NB4 (cell line): ENCODE measurements around the gene RAPGEF4.

ENCODE experiments used
- DNase-seq: peaks from one replicate; pipeline ENCODE4 v3.0.0; 2010; ENCODE audit warnings: low read depth
- H3K4me3 ChIP-seq: one replicate; pipeline ENCODE4 v1.5.1; 2011; ENCODE audit warnings: mild to moderate bottlenecking, low read depth, low read length, moderate library complexity
- CTCF ChIP-seq: IDR thresholded peaks from one replicate; pipeline ENCODE4 v1.5.1; 2012; ENCODE audit warnings: low read depth, low read length
- MAX ChIP-seq: IDR thresholded peaks from 2 replicates; pipeline ENCODE4 v1.6.1; 2011; ENCODE audit warnings: low read depth, low read length
- MYC ChIP-seq: IDR thresholded peaks from 2 replicates; pipeline ENCODE4 v1.6.1; 2011; ENCODE audit warnings: low read depth, low read length
- POLR2A ChIP-seq: IDR thresholded peaks from 2 replicates; pipeline ENCODE4 v1.6.1; 2011; ENCODE audit warnings: mild to moderate bottlenecking; ENCODE audit not compliant: insufficient read length; ENCODE audit errors: extremely low read depth

The RAPGEF4 gene

GRCh38 chr2:172722481-172722880, 13.2 kb upstream of the RAPGEF4 start:
- no peak for TF ChIP-seq POLR2A
- no peak for TF ChIP-seq CTCF
- TF ChIP-seq MAX = no peak
- TF ChIP-seq MYC = no peak
- no peak for DNase-seq
- H3K4me3 ChIP-seq = no peak overlapping the region

- DNase-seq = no peak
Observed at GRCh38 chr2:172723286-172723685, 12.4 kb upstream of the RAPGEF4 start.

GRCh38 chr2:172724724-172725123, 10.9 kb upstream of the RAPGEF4 start:
- no peak for TF ChIP-seq MYC
- TF ChIP-seq CTCF = no peak
- no peak for TF ChIP-seq POLR2A
- TF ChIP-seq MAX = no peak
- DNase-seq = no peak
- no peak overlapping the region for H3K4me3 ChIP-seq

More at GRCh38 chr2:172723286-172723685, 12.4 kb upstream of the RAPGEF4 start:
- no peak for TF ChIP-seq CTCF
- no peak for TF ChIP-seq MAX
- no peak for TF ChIP-seq MYC
- no peak for TF ChIP-seq POLR2A
- H3K4me3 ChIP-seq = no peak overlapping the region

- H3K4me3 ChIP-seq = no peak overlapping the region
- no peak for DNase-seq
- no peak for TF ChIP-seq CTCF
- no peak for TF ChIP-seq MYC
- TF ChIP-seq POLR2A = no peak
- no peak for TF ChIP-seq MAX
Observed at GRCh38 chr2:172725284-172725683, 10.4 kb upstream of the RAPGEF4 start.

GRCh38 chr2:172725746-172726145, 9.9 kb upstream of the RAPGEF4 start:
- no peak for DNase-seq
- no peak for TF ChIP-seq MYC
- no peak for TF ChIP-seq CTCF
- no peak for TF ChIP-seq POLR2A
- TF ChIP-seq MAX = no peak
- no peak overlapping the region for H3K4me3 ChIP-seq
